SK-N-SH treated with all-trans-retinoic acid at 6 μM for 48 hours (cell line): ENCODE data around the gene SLC39A10.

ENCODE experiments used
- ATAC-seq: fragments of 200-7000 bp; cut with Tn5 transposase; 3 replicates; pipeline ENCODE4 v1.9.1; 2020; ENCODE audit warnings: mild to moderate bottlenecking, moderate library complexity
- ARNTL ChIP-seq: fragments of 450-650 bp; formaldehyde crosslinking; IDR thresholded peaks from 2 replicates; pipeline ENCODE4 v1.5.0; 2020; ENCODE audit warnings: low read depth, mild to moderate bottlenecking, moderate library complexity, borderline replicate concordance
- BACH2 ChIP-seq: fragments of 250-450 bp; sonication (Bioruptor Pico); IDR thresholded peaks from 2 replicates; pipeline ENCODE4 v1.9.0; 2021; ENCODE audit warnings: mild to moderate bottlenecking, borderline replicate concordance
- CREB5 ChIP-seq: fragments of 250-450 bp; sonication (Bioruptor Pico); IDR thresholded peaks from 2 replicates; pipeline ENCODE4 v1.5.1; 2020; ENCODE audit warnings: low read depth, mild to moderate bottlenecking, moderate library complexity
- CSDC2 ChIP-seq: fragments of 250-450 bp; sonication (Bioruptor Pico); IDR thresholded peaks from 2 replicates; pipeline ENCODE4 v1.5.0; 2020; ENCODE audit warnings: mild to moderate bottlenecking, moderate library complexity
- CSRNP3 ChIP-seq: fragments of 250-450 bp; sonication (Bioruptor Pico); IDR thresholded peaks from 2 replicates; pipeline ENCODE4 v1.5.1; 2021; ENCODE audit warnings: mild to moderate bottlenecking, moderate library complexity
- ESRRG ChIP-seq: fragments of 250-450 bp; sonication (Bioruptor Pico); IDR thresholded peaks from 2 replicates; pipeline ENCODE4 v1.6.1; 2021; ENCODE audit warnings: mild to moderate bottlenecking
- GLIS3 ChIP-seq: fragments of 250-450 bp; sonication (Bioruptor Pico); IDR thresholded peaks from 2 replicates; pipeline ENCODE4 v1.5.0; 2020; ENCODE audit warnings: mild to moderate bottlenecking, moderate library complexity
- ISL1 ChIP-seq: fragments of 250-450 bp; sonication (Bioruptor Pico); IDR thresholded peaks from 2 replicates; pipeline ENCODE4 v2.1.2; 2022; ENCODE audit warnings: mild to moderate bottlenecking, moderate library complexity
- OSR1 ChIP-seq: fragments of 250-450 bp; sonication (Bioruptor Pico); IDR thresholded peaks from 2 replicates; pipeline ENCODE4 v1.8.0; 2022; ENCODE audit warnings: moderate library complexity, mild to moderate bottlenecking, inconsistent platforms
- POU6F1 ChIP-seq: fragments of 250-450 bp; sonication (Bioruptor Pico); IDR thresholded peaks from 2 replicates; pipeline ENCODE4 v1.8.0; 2021; ENCODE audit warnings: low read depth, mild to moderate bottlenecking, moderate library complexity, borderline replicate concordance
- PPARA ChIP-seq: fragments of 250-450 bp; sonication (Bioruptor Pico); IDR thresholded peaks from 2 replicates; pipeline ENCODE4 v1.5.0; 2020; ENCODE audit warnings: mild to moderate bottlenecking, borderline replicate concordance
- RARB ChIP-seq: fragments of 250-450 bp; sonication (Bioruptor Pico); IDR thresholded peaks from 2 replicates; pipeline ENCODE4 v1.8.0; 2021; ENCODE audit warnings: mild to moderate bottlenecking, moderate library complexity
- SNAI2 ChIP-seq: fragments of 250-450 bp; sonication (Bioruptor Pico); IDR thresholded peaks from 2 replicates; pipeline ENCODE4 v1.5.0; 2020; ENCODE audit warnings: mild to moderate bottlenecking, moderate library complexity
- TCF4 ChIP-seq: fragments of 250-450 bp; sonication (Bioruptor Pico); IDR thresholded peaks from 2 replicates; pipeline ENCODE4 v1.8.0; 2021; ENCODE audit warnings: mild to moderate bottlenecking, moderate library complexity, borderline replicate concordance
- TOX ChIP-seq: fragments of 250-450 bp; sonication (Bioruptor Pico); IDR thresholded peaks from 2 replicates; pipeline ENCODE4 v1.8.0; 2021; ENCODE audit warnings: mild to moderate bottlenecking, moderate library complexity, borderline replicate concordance
- TSHZ2 ChIP-seq: fragments of 250-450 bp; sonication (Bioruptor Pico); IDR thresholded peaks from 2 replicates; pipeline ENCODE4 v1.5.0; 2020; ENCODE audit warnings: mild to moderate bottlenecking, moderate library complexity
- ZC3H10 ChIP-seq: fragments of 250-450 bp; sonication (Bioruptor Pico); IDR thresholded peaks from 2 replicates; pipeline ENCODE4 v1.5.1; 2021; ENCODE audit warnings: mild to moderate bottlenecking, moderate library complexity
- ZNF565 ChIP-seq: fragments of 450-650 bp; formaldehyde crosslinking; conservative IDR thresholded peaks from 2 replicates; pipeline ENCODE4 v1.5.0; 2020; ENCODE audit warnings: low read depth, mild to moderate bottlenecking, moderate library complexity
- ZNF70 ChIP-seq: fragments of 450-650 bp; formaldehyde crosslinking; IDR thresholded peaks from 2 replicates; pipeline ENCODE4 v1.5.0; 2020; ENCODE audit warnings: mild to moderate bottlenecking, moderate library complexity
- ZNF8 ChIP-seq: fragments of 450-650 bp; formaldehyde crosslinking; IDR thresholded peaks from 2 replicates; pipeline ENCODE4 v1.5.0; 2020; ENCODE audit warnings: mild to moderate bottlenecking, moderate library complexity
- TF ChIP-seq, protein P1 (sequence below): fragments of 250-450 bp; sonication (Bioruptor Pico); IDR thresholded peaks from 2 replicates; pipeline ENCODE4 v1.8.0; 2020; ENCODE audit warnings: mild to moderate bottlenecking, moderate library complexity, borderline replicate concordance

The SLC39A10 gene

GRCh38 chr2:195612611-195613495, 44.2 kb upstream of the SLC39A10 start:
- peak; percentile 91 for ATAC-seq
- TF ChIP-seq ISL1 (CRISPR knock-in tag): peak; percentile 52; the same call in 1 of the 2 replicates
- TF ChIP-seq CSRNP3 (CRISPR knock-in tag): no peak
- TF ChIP-seq TSHZ2 (CRISPR knock-in tag): no peak
- no peak for TF ChIP-seq CREB5
- TF ChIP-seq TOX (CRISPR knock-in tag): no peak
- no peak for TF ChIP-seq ZNF565 (CRISPR knock-in tag)
- TF ChIP-seq, protein P1, sequence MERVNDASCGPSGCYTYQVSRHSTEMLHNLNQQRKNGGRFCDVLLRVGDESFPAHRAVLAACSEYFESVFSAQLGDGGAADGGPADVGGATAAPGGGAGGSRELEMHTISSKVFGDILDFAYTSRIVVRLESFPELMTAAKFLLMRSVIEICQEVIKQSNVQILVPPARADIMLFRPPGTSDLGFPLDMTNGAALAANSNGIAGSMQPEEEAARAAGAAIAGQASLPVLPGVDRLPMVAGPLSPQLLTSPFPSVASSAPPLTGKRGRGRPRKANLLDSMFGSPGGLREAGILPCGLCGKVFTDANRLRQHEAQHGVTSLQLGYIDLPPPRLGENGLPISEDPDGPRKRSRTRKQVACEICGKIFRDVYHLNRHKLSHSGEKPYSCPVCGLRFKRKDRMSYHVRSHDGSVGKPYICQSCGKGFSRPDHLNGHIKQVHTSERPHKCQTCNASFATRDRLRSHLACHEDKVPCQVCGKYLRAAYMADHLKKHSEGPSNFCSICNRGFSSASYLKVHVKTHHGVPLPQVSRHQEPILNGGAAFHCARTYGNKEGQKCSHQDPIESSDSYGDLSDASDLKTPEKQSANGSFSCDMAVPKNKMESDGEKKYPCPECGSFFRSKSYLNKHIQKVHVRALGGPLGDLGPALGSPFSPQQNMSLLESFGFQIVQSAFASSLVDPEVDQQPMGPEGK (CRISPR knock-in tag): peak; percentile 30; the same call in 1 of the 2 replicates
- no peak for TF ChIP-seq SNAI2 (CRISPR knock-in tag)
- no peak for TF ChIP-seq ZNF70
- no peak for TF ChIP-seq ARNTL (CRISPR knock-in tag)
- TF ChIP-seq PPARA (CRISPR knock-in tag): no peak
- TF ChIP-seq CSDC2: no peak
- TF ChIP-seq GLIS3 (CRISPR knock-in tag): 0 out of 2 replicates have a peak, but pooled peaks have one; percentile 8
- TF ChIP-seq TCF4 (CRISPR knock-in tag): no peak

GRCh38 chr2:195613922-195614321, 43.1 kb upstream of the SLC39A10 start:
- ATAC-seq: peak; percentile 84
- TF ChIP-seq ARNTL (CRISPR knock-in tag) (no peak), ZC3H10 (CRISPR knock-in tag) (no peak), RARB (CRISPR knock-in tag) (no peak), CREB5 (peak; percentile 99), POU6F1 (CRISPR knock-in tag) (no peak), OSR1 (no peak), BACH2 (CRISPR knock-in tag) (no peak), ESRRG (no peak), ZNF565 (CRISPR knock-in tag) (no peak), TCF4 (CRISPR knock-in tag) (peak; percentile 15; the same call in 1 of the 2 replicates), PPARA (CRISPR knock-in tag) (no peak), CSDC2 (peak; percentile 67; the same call in 1 of the 2 replicates), ZNF70 (no peak), ISL1 (CRISPR knock-in tag) (peak; percentile 89), SNAI2 (CRISPR knock-in tag) (peak; percentile 93; the same call in 1 of the 2 replicates), ZNF8 (CRISPR knock-in tag) (peak; percentile 27; the same call in 1 of the 2 replicates), TSHZ2 (CRISPR knock-in tag) (0 out of 2 replicates have a peak, but pooled peaks have one; percentile 32)
- TF ChIP-seq, protein P1 (CRISPR knock-in tag): peak; percentile 74; the same call in 1 of the 2 replicates
